Transverse colon (tissue), 3 donors: ENCODE measurements around the gene STRADA.

Experiments used
- EP300 ChIP-seq: sonication (generic); formaldehyde crosslinking; IDR thresholded peaks from one replicate; pipeline ENCODE4 v1.6.1; 2017; ENCODE audit warnings: antibody characterized with exemption, low read depth
- POLR2A ChIP-seq: fragments of 450-650 bp; IDR thresholded peaks from one replicate; pipeline ENCODE4 v1.6.1; 2016; ENCODE audit warnings: antibody characterized with exemption, mild to moderate bottlenecking, moderate library complexity
- TF ChIP-seq, protein P1 (sequence below), 5 experiments: fragments of 200-600 bp in 3 of 5; fragments of 450-650 bp in 2 of 5; sonication (generic) in 3 of 5; IDR thresholded peaks; 1 replicate in 2 of 5; 2 replicates in 3 of 5; pipeline ENCODE4 v1.5.1; 2016 to 2017; ENCODE audit warnings: antibody characterized with exemption in 5 of 5, inconsistent platforms in 3 of 5, mild to moderate bottlenecking in 2 of 5, moderate library complexity in 1 of 5

DNA sequence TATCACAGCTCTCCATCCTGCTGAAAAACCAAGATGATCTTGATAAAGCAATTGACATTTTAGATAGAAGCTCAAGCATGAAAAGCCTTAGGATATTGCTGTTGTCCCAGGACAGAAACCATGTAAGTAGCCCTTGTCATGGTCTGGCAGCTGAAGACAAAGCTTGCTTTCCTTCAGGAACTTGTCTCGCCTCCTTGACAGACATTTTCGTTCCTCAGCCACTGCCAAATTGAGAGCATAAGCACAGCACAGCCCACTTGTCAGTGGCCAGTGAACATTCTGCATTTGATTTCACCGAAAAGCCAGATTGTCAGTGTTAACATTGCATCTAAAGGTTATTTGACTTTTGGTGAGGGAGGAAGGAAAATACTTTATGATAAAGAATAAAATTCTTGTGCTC, 83.8 kb downstream of the STRADA start:
- TF ChIP-seq, protein P1, sequence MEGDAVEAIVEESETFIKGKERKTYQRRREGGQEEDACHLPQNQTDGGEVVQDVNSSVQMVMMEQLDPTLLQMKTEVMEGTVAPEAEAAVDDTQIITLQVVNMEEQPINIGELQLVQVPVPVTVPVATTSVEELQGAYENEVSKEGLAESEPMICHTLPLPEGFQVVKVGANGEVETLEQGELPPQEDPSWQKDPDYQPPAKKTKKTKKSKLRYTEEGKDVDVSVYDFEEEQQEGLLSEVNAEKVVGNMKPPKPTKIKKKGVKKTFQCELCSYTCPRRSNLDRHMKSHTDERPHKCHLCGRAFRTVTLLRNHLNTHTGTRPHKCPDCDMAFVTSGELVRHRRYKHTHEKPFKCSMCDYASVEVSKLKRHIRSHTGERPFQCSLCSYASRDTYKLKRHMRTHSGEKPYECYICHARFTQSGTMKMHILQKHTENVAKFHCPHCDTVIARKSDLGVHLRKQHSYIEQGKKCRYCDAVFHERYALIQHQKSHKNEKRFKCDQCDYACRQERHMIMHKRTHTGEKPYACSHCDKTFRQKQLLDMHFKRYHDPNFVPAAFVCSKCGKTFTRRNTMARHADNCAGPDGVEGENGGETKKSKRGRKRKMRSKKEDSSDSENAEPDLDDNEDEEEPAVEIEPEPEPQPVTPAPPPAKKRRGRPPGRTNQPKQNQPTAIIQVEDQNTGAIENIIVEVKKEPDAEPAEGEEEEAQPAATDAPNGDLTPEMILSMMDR (IDR thresholded peaks at IDR 0.05): no peak
- no peak for TF ChIP-seq POLR2A
- no peak for TF ChIP-seq EP300
